ENCODE results near the gene KCND1. TPM values are rescaled to one million over a fixed set of nuclear protein-coding genes. Genes with fewer than 3 reads are reported as not detected.

Gene KCND1
- total and polyA plus RNA-seq, 2 of the 4 experiments (the other 2 are of a cell fraction): 0.36 to 1.8 TPM

- no peak overlapping the region for H4K91ac ChIP-seq (ENCODE audit: insufficient read depth, low read depth, low read length)
- no CpG with 5 or more reads among the region's 1 CpG for WGBS, 2 experiments (ENCODE audit: extremely low coverage in 2 of 2, insufficient read length in 1 of 2)
- no peak overlapping the region for H3K14ac ChIP-seq (replicated peaks; ENCODE audit: low read depth, low read length)
- H3K9me3 ChIP-seq (ENCODE audit: control insufficient read depth, insufficient read depth, low read length): no peaks in the 10 kb centered on the region
- H3K23ac ChIP-seq (ENCODE audit: low read depth, low read length): no peak overlapping the region
- intact Hi-C loops (cut with micrococcal nuclease): no loop called here
- H3K56ac ChIP-seq (ENCODE audit: extremely low read depth, insufficient read depth, low read length): no peak overlapping the region
- H4K20me1 ChIP-seq (ENCODE audit: insufficient read depth, low read length): no peaks in the 10 kb centered on the region
- no peak overlapping the region for H2BK20ac ChIP-seq (ENCODE audit: low read depth, low read length)
- CTCF ChIA-PET: no interaction called here
- POLR2A ChIA-PET (ENCODE audit: unreplicated experiment): no interaction called here
- no peak overlapping the region for H4K5ac ChIP-seq (ENCODE audit: low read depth, low read length)
- H3K27me3 ChIP-seq (ENCODE audit: control insufficient read depth, insufficient read depth, low read length): no peaks in the 10 kb centered on the region
- dilution Hi-C loops (cut with HindIII; ENCODE audit: low sequenced_read_pairs, unreplicated experiment): no loop called here
- no peak overlapping the region for H4K8ac ChIP-seq (ENCODE audit: low read depth in 2 of 2, low read length in 2 of 2)
- no TSS peak for BruUV-seq (replicated peaks)
- no peak overlapping the region for H3K4me3 ChIP-seq (ENCODE audit: insufficient read depth, low read depth, low read length)
- TF ChIP-seq SMC3 (IDR thresholded peaks at IDR 0.05; ENCODE audit: low read depth, low read length) (no peak), POLR2A (IDR thresholded peaks at IDR 0.05; ENCODE audit: low read depth, low read length) (no peak), MAZ (IDR thresholded peaks at IDR 0.05; ENCODE audit: borderline replicate concordance, low read depth, low read length) (no peak), RCOR1 (IDR thresholded peaks at IDR 0.05; ENCODE audit: insufficient replicate concordance, low read length) (no peak), CTCF (conservative IDR thresholded peaks at IDR 0.05; ENCODE audit: low read depth, low read length) (no peak), CEBPB (IDR thresholded peaks at IDR 0.05; ENCODE audit: low read depth, low read length) (no peak), BHLHE40 (IDR thresholded peaks at IDR 0.05; ENCODE audit: low read depth, low read length) (no peak), CHD1 (IDR thresholded peaks at IDR 0.05; ENCODE audit: low read depth, low read length) (no peak), NFE2L2 (IDR thresholded peaks at IDR 0.05; ENCODE audit: low read depth, low read length) (no peak), RFX5 (IDR thresholded peaks at IDR 0.05; ENCODE audit: low read depth, low read length) (no peak), MXI1 (IDR thresholded peaks at IDR 0.05; ENCODE audit: borderline replicate concordance, low read depth, low read length) (no peak), FOS (IDR thresholded peaks at IDR 0.05; ENCODE audit: low read depth, low read length) (no peak), RAD21 (IDR thresholded peaks at IDR 0.05; ENCODE audit: low read length) (no peak), MAFK (IDR thresholded peaks at IDR 0.05; ENCODE audit: low read depth, low read length) (no peak)
- TF ChIP-seq, protein P1, sequence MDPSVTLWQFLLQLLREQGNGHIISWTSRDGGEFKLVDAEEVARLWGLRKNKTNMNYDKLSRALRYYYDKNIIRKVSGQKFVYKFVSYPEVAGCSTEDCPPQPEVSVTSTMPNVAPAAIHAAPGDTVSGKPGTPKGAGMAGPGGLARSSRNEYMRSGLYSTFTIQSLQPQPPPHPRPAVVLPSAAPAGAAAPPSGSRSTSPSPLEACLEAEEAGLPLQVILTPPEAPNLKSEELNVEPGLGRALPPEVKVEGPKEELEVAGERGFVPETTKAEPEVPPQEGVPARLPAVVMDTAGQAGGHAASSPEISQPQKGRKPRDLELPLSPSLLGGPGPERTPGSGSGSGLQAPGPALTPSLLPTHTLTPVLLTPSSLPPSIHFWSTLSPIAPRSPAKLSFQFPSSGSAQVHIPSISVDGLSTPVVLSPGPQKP (IDR thresholded peaks at IDR 0.05; ENCODE audit: borderline replicate concordance, low read depth, low read length): no peak
- TF ChIP-seq, protein P2, sequence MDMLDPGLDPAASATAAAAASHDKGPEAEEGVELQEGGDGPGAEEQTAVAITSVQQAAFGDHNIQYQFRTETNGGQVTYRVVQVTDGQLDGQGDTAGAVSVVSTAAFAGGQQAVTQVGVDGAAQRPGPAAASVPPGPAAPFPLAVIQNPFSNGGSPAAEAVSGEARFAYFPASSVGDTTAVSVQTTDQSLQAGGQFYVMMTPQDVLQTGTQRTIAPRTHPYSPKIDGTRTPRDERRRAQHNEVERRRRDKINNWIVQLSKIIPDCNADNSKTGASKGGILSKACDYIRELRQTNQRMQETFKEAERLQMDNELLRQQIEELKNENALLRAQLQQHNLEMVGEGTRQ (IDR thresholded peaks at IDR 0.05; ENCODE audit: low read depth, low read length): no peak
- H3K18ac ChIP-seq (ENCODE audit: low read depth, low read length): no peak overlapping the region
- no peak overlapping the region for H2AK9ac ChIP-seq (replicated peaks; ENCODE audit: low read depth, low read length, poor library complexity)
- no peak overlapping the region for H2BK5ac ChIP-seq (ENCODE audit: low read depth, low read length, poor library complexity, severe bottlenecking)
- no peak overlapping the region for H2BK120ac ChIP-seq (ENCODE audit: low read depth, low read length)
- DNase-seq (no peak), ATAC-seq (ENCODE audit: low read depth) (no peak)
- in situ Hi-C loops (cut with MboI; ENCODE audit: low sequenced_read_pairs): no loop called here
- no peak overlapping the region for H2AK5ac ChIP-seq (ENCODE audit: low read depth, low read length)
- no peak overlapping the region for H3K27ac ChIP-seq (ENCODE audit: insufficient read depth, low read length)
- H3K4ac ChIP-seq (ENCODE audit: low read depth, low read length): no peak overlapping the region
- H3K9ac ChIP-seq (ENCODE audit: low read depth, low read length): no peak overlapping the region
- H3K4me1 ChIP-seq (ENCODE audit: control insufficient read depth, insufficient read depth, low read length): no peaks in the 10 kb centered on the region; the same call in 1 of the 2 replicates
- H3K79me1 ChIP-seq (ENCODE audit: low read depth in 1 of 2, low read length in 2 of 2): peaks cover 7 to 33% of the 10 kb centered on the region in 2 experiments
- H3K36me3 ChIP-seq (ENCODE audit: control insufficient read depth, insufficient read depth, low read length): peaks cover 18% of the 10 kb centered on the region
- no peak overlapping the region for H2BK15ac ChIP-seq (ENCODE audit: low read depth, low read length)
- no peaks in the 10 kb centered on the region for H3K9me1 ChIP-seq (ENCODE audit: insufficient read depth, low read length)
- H2AFZ ChIP-seq (replicated peaks; ENCODE audit: low read length, poor library complexity): no peak overlapping the region
- H3K4me2 ChIP-seq (ENCODE audit: low read depth, low read length): no peak overlapping the region
These were observed 26.2 kb upstream of the KCND1 start for GRCh38 chrX:48997865-48998264.

All from IMR-90 (cell line).